GM10847 (cell line): ENCODE measurements around the gene PITPNC1.

ENCODE experiments used
- POLR2A ChIP-seq: IDR thresholded peaks from 2 replicates; pipeline ENCODE4 v1.6.1; 2011; ENCODE audit not compliant: insufficient read length; ENCODE audit errors: extremely low read depth

PITPNC1 gene

GRCh38 chr17:67506966-67507365 lies 129.9 kb downstream of the PITPNC1 start:
- TF ChIP-seq POLR2A: no peak

GRCh38 chr17:67509390-67510287 lies 132.6 kb downstream of the PITPNC1 start:
- TF ChIP-seq POLR2A: no peak

- TF ChIP-seq POLR2A: no peak
Observed at GRCh38 chr17:67511012-67511411, 133.9 kb downstream of the PITPNC1 start.

- no peak for TF ChIP-seq POLR2A
Observed at GRCh38 chr17:67511804-67512203, 134.7 kb downstream of the PITPNC1 start.

- TF ChIP-seq POLR2A: no peak
Observed at GRCh38 chr17:67514998-67515397, 137.9 kb downstream of the PITPNC1 start.

- no peak for TF ChIP-seq POLR2A
Observed at GRCh38 chr17:67515490-67516083, 138.5 kb downstream of the PITPNC1 start.

GRCh38 chr17:67517325-67517724 lies 140.2 kb downstream of the PITPNC1 start:
- TF ChIP-seq POLR2A: no peak

- TF ChIP-seq POLR2A: no peak
Observed at GRCh38 chr17:67518876-67519275, 141.8 kb downstream of the PITPNC1 start.

- no peak for TF ChIP-seq POLR2A
Observed at GRCh38 chr17:67519801-67520251, 142.7 kb downstream of the PITPNC1 start.

GRCh38 chr17:67520252-67520906 lies 143.3 kb downstream of the PITPNC1 start:
- no peak for TF ChIP-seq POLR2A

- no peak for TF ChIP-seq POLR2A
Observed at GRCh38 chr17:67520916-67521774, 144.1 kb downstream of the PITPNC1 start.

- no peak for TF ChIP-seq POLR2A
Observed at GRCh38 chr17:67521775-67522069, 144.6 kb downstream of the PITPNC1 start.

GRCh38 chr17:67523101-67523500 lies 146.0 kb downstream of the PITPNC1 start:
- TF ChIP-seq POLR2A: no peak

GRCh38 chr17:67525239-67526135 lies 148.4 kb downstream of the PITPNC1 start:
- TF ChIP-seq POLR2A: no peak
